PC-3 (cell line): ENCODE measurements around the gene PCDHA12. TPM values are rescaled to one million over a fixed set of nuclear protein-coding genes. Genes with fewer than 3 reads are reported as not detected.
"Not testable (repeated sequence)": the region's sequence is repeated elsewhere in the genome, so short reads cannot be mapped to it uniquely, and the experiment has no call there.

Source experiments
- ATAC-seq: fragments of 200-7000 bp; cut with Tn5 transposase; 2 replicates; pipeline ENCODE4 v1.9.1; 2020; ENCODE audit warnings: mild to moderate bottlenecking, moderate library complexity
- BruUV-seq: library from RNA; stranded (reverse); fragments of 400-500 nt; replicated peaks from 2 replicates; lab custom pipeline; 2021; lab: Mats Ljungman, UMichigan
- CTCF ChIA-PET: fragments of 300-600 bp; sonication (Branson Sonifier 250); formaldehyde crosslinking; loops from one replicate; lab custom pipeline; 2022; ENCODE audit warnings: antibody characterized with exemption; lab: Charles Lee
- POLR2A ChIA-PET: fragments of 300-600 bp; sonication (Branson Sonifier 250); formaldehyde crosslinking; loops from one replicate; lab custom pipeline; 2022; ENCODE audit warnings: antibody characterized with exemption; ENCODE audit not compliant: unreplicated experiment; lab: Charles Lee
- DNase-seq: peaks from one replicate; pipeline ENCODE4 v3.0.0-alpha.2; 2015
- H2AFZ ChIP-seq: fragments of 300-600 bp; sonication (generic); 2 replicates; pipeline ENCODE4 v1.6.0; 2016; ENCODE audit warnings: antibody characterized with exemption, low read length
- H3F3A ChIP-seq: fragments of 300-600 bp; sonication (generic); one replicate; pipeline ENCODE4 v1.6.0; 2017; ENCODE audit warnings: antibody characterized with exemption, low read length, control low read depth, mild to moderate bottlenecking; ENCODE audit not compliant: unreplicated experiment
- H3K27ac ChIP-seq: fragments of 300-600 bp; sonication (generic); 2 replicates; pipeline ENCODE4 v1.5.1; 2016; ENCODE audit warnings: mild to moderate bottlenecking, low read length
- H3K27me3 ChIP-seq: fragments of 300-600 bp; sonication (generic); 2 replicates; pipeline ENCODE4 v1.6.1; 2016; ENCODE audit warnings: low read length, mixed read lengths
- H3K36me3 ChIP-seq: fragments of 300-600 bp; sonication (generic); 2 replicates; pipeline ENCODE4 v1.6.1; 2016; ENCODE audit warnings: low read depth, mixed run types, low read length, mixed read lengths
- H3K4me1 ChIP-seq: fragments of 300-600 bp; sonication (generic); 2 replicates; pipeline ENCODE4 v1.5.1; 2016; ENCODE audit warnings: low read length; ENCODE audit not compliant: insufficient read depth
- H3K4me2 ChIP-seq: fragments of 300-600 bp; sonication (generic); 2 replicates; pipeline ENCODE4 v1.6.0; 2016; ENCODE audit warnings: low read length
- H3K4me3 ChIP-seq: fragments of 300-600 bp; sonication (generic); 2 replicates; pipeline ENCODE4 v1.5.1; 2016; ENCODE audit warnings: mild to moderate bottlenecking, low read length, mixed read lengths
- H3K79me2 ChIP-seq: fragments of 300-600 bp; sonication (generic); 2 replicates; pipeline ENCODE4 v1.6.1; 2017; ENCODE audit warnings: low read length, mixed read lengths
- H3K9ac ChIP-seq: fragments of 300-600 bp; sonication (generic); 2 replicates; pipeline ENCODE4 v1.6.0; 2016; ENCODE audit warnings: mild to moderate bottlenecking, low read length
- H3K9me2 ChIP-seq: fragments of 300-600 bp; sonication (generic); replicated peaks from 2 replicates; pipeline ENCODE4 v1.6.1; 2016; ENCODE audit warnings: mixed run types, low read length, mixed read lengths
- H3K9me3 ChIP-seq: fragments of 300-600 bp; sonication (generic); 2 replicates; pipeline ENCODE4 v1.6.1; 2016; ENCODE audit warnings: low read length, mixed read lengths
- H4K20me1 ChIP-seq: fragments of 300-600 bp; sonication (generic); 2 replicates; pipeline ENCODE4 v1.6.1; 2016; ENCODE audit warnings: low read length, mixed read lengths
- CTCF ChIP-seq: fragments of 300-600 bp; sonication (generic); conservative IDR thresholded peaks from 2 replicates; pipeline ENCODE4 v1.5.1; 2017; ENCODE audit warnings: antibody characterized with exemption, low read depth, mild to moderate bottlenecking, low read length
- EZH2 ChIP-seq: fragments of 300-600 bp; sonication (generic); IDR thresholded peaks from one replicate; pipeline ENCODE4 v1.6.1; 2017; ENCODE audit warnings: antibody characterized with exemption, mild to moderate bottlenecking, low read length; ENCODE audit not compliant: unreplicated experiment
- EZH2phosphoT487 ChIP-seq: fragments of 300-600 bp; sonication (generic); IDR thresholded peaks from 2 replicates; pipeline ENCODE4 v1.6.1; 2018; ENCODE audit warnings: mild to moderate bottlenecking, antibody characterized with exemption, low read length, borderline replicate concordance
- intact Hi-C: fragments of 100-400 bp; cut with micrococcal nuclease; formaldehyde crosslinking; loops from 2 replicates; pipeline ENCODE4 v1.9.0; 2023
- total RNA-seq: library from RNA; depleted of rRNA; stranded (reverse); fragments of >200 nt; gene quantifications from 2 replicates; pipeline ENCODE4 v1.2.3, GENCODE V29; 2014

PCDHA12 gene
- total RNA-seq, 1 experiment from 2014 or later, result 8.2 TPM

- no peak overlapping the region for H2AFZ ChIP-seq
- no peak overlapping the region for H3K4me3 ChIP-seq
- TF ChIP-seq EZH2phosphoT487 (no peak), EZH2 (no peak), CTCF (no peak)
- no peaks in the 10 kb centered on the region for H3K9me3 ChIP-seq
- H3F3A ChIP-seq, result no peaks in the 10 kb centered on the region
- no peaks in the 10 kb centered on the region for H4K20me1 ChIP-seq
- no peak overlapping the region for H3K27ac ChIP-seq
- no peaks in the 10 kb centered on the region for H3K4me1 ChIP-seq
- no peak overlapping the region for H3K4me2 ChIP-seq
- ATAC-seq (no peak), DNase-seq (no peak)
- H3K9me2 ChIP-seq, result no peaks in the 10 kb centered on the region
- BruUV-seq, result no TSS peak
- H3K27me3 ChIP-seq, result no peaks in the 10 kb centered on the region
- no peaks in the 10 kb centered on the region for H3K36me3 ChIP-seq
- intact Hi-C loops, result loop anchor here (10.0 kb wide), 1 partner anchor 722 kb away; no protein-coding TSS in a partner anchor
- CTCF ChIA-PET, result no interaction called here
- POLR2A ChIA-PET, result no interaction called here
- no peaks in the 10 kb centered on the region for H3K79me2 ChIP-seq
- H3K9ac ChIP-seq, result no peak overlapping the region
Observed at GRCh38 chr5:140842798-140843733, 32.0 kb upstream of the PCDHA12 start.

- H2AFZ ChIP-seq, H3K9me3 ChIP-seq, H4K20me1 ChIP-seq, H3K9ac ChIP-seq, H3K27me3 ChIP-seq, POLR2A ChIA-PET, BruUV-seq, H3K36me3 ChIP-seq, ATAC-seq, H3K27ac ChIP-seq, H3K4me2 ChIP-seq, DNase-seq, H3K4me3 ChIP-seq, CTCF ChIA-PET, H3K79me2 ChIP-seq, H3K9me2 ChIP-seq, H3K4me1 ChIP-seq, H3F3A ChIP-seq: not testable (repeated sequence)
- intact Hi-C loops, result loop anchor here (10.0 kb wide), 1 partner anchor 716 kb away; no protein-coding TSS in a partner anchor
Observed at GRCh38 chr5:140848139-140849102, 26.7 kb upstream of the PCDHA12 start, which contains the start of gene PCDHA9. Gene PCDHA9 (plus strand): TSS chr5:140848382. CDS start chr5:140848496, 114 bp downstream.

GRCh38 chr5:140849831-140850634 is 25.1 kb upstream of the PCDHA12 start:
- DNase-seq, H3K27me3 ChIP-seq, ATAC-seq, H3K9ac ChIP-seq, H3K4me1 ChIP-seq, BruUV-seq, H3K9me3 ChIP-seq, H3K36me3 ChIP-seq, H3K4me3 ChIP-seq, H3K9me2 ChIP-seq, H3K79me2 ChIP-seq, H3K27ac ChIP-seq, H3F3A ChIP-seq, H3K4me2 ChIP-seq, POLR2A ChIA-PET, CTCF ChIA-PET, H2AFZ ChIP-seq, H4K20me1 ChIP-seq: not testable (repeated sequence)
- intact Hi-C loops, result loop anchor here (10.0 kb wide), 1 partner anchor 715 kb away; no protein-coding TSS in a partner anchor
